Loucy (cell line): ENCODE results near the gene ADH1A.
"Not testable (repeated sequence)": the region's sequence is repeated elsewhere in the genome, so short reads cannot be mapped to it uniquely, and the experiment has no call there.

ENCODE experiments used
- H2AFZ ChIP-seq: fragments of 200-600 bp; sonication (generic); 2 replicates; pipeline ENCODE4 v1.6.0; 2016; ENCODE audit warnings: antibody characterized with exemption, mild to moderate bottlenecking, low read length, moderate library complexity
- H3F3A ChIP-seq: fragments of 200-600 bp; 2 replicates; pipeline ENCODE4 v1.6.0; 2016; ENCODE audit warnings: antibody characterized with exemption, low read depth, mild to moderate bottlenecking
- H3K27me3 ChIP-seq: fragments of 200-600 bp; sonication (generic); 2 replicates; pipeline ENCODE4 v1.6.1; 2014; ENCODE audit warnings: low read length, mild to moderate bottlenecking; ENCODE audit not compliant: insufficient read depth, poor library complexity, severe bottlenecking
- H3K36me3 ChIP-seq: fragments of 200-600 bp; sonication (generic); 2 replicates; pipeline ENCODE4 v1.6.1; 2016; ENCODE audit warnings: low read length; ENCODE audit not compliant: insufficient read depth
- H3K4me1 ChIP-seq: fragments of 200-600 bp; sonication (generic); 2 replicates; pipeline ENCODE4 v1.5.1; 2014; ENCODE audit warnings: low read length, mild to moderate bottlenecking; ENCODE audit not compliant: insufficient read depth, poor library complexity, severe bottlenecking
- H3K4me2 ChIP-seq: fragments of 200-600 bp; sonication (generic); 2 replicates; pipeline ENCODE4 v1.6.0; 2014; ENCODE audit warnings: antibody characterized with exemption, low read length, low read depth, mild to moderate bottlenecking; ENCODE audit not compliant: poor library complexity, severe bottlenecking
- H3K4me3 ChIP-seq: fragments of 200-600 bp; sonication (generic); 2 replicates; pipeline ENCODE4 v1.5.1; 2014; ENCODE audit warnings: low read length, mild to moderate bottlenecking, mixed read lengths; ENCODE audit not compliant: poor library complexity, severe bottlenecking
- H3K79me2 ChIP-seq: fragments of 200-600 bp; sonication (generic); 2 replicates; pipeline ENCODE4 v1.6.1; 2014; ENCODE audit warnings: low read length; ENCODE audit not compliant: insufficient read depth
- H3K9ac ChIP-seq: fragments of 200-600 bp; sonication (generic); 2 replicates; pipeline ENCODE4 v1.6.0; 2014; ENCODE audit warnings: mild to moderate bottlenecking, low read depth, low read length, moderate library complexity; ENCODE audit not compliant: poor library complexity, severe bottlenecking
- H3K9me2 ChIP-seq: fragments of 200-600 bp; sonication (generic); replicated peaks from 2 replicates; pipeline ENCODE4 v1.6.1; 2016; ENCODE audit warnings: low read depth, low read length, mixed read lengths
- H3K9me3 ChIP-seq: fragments of 200-600 bp; sonication (generic); 2 replicates; pipeline ENCODE4 v1.6.1; 2014; ENCODE audit warnings: mild to moderate bottlenecking, antibody characterized with exemption, low read length, low read depth; ENCODE audit not compliant: insufficient read depth
- H4K20me1 ChIP-seq: fragments of 200-600 bp; sonication (generic); 2 replicates; pipeline ENCODE4 v1.6.0; 2014; ENCODE audit warnings: antibody characterized with exemption, low read length, mild to moderate bottlenecking; ENCODE audit not compliant: insufficient read depth, poor library complexity, severe bottlenecking
- EZH2phosphoT487 ChIP-seq: fragments of 200-600 bp; IDR thresholded peaks from 2 replicates; pipeline ENCODE4 v1.6.1; 2018; ENCODE audit warnings: antibody characterized with exemption, mild to moderate bottlenecking, moderate library complexity, borderline replicate concordance
- TF ChIP-seq, protein P1 (sequence below): fragments of 200-600 bp; sonication (generic); conservative IDR thresholded peaks from 2 replicates; pipeline ENCODE4 v1.5.1; 2014; ENCODE audit warnings: mild to moderate bottlenecking, antibody characterized with exemption, low read length

The ADH1A gene

GRCh38 chr4:99321241-99322191 is 30.7 kb upstream of the ADH1A start, which contains the start of gene ADH1B:
Gene ADH1B (minus strand): TSS chr4:99321401. CDS start chr4:99321331, 70 bp downstream.
- TF ChIP-seq EZH2phosphoT487: no peak
- TF ChIP-seq, protein P1, sequence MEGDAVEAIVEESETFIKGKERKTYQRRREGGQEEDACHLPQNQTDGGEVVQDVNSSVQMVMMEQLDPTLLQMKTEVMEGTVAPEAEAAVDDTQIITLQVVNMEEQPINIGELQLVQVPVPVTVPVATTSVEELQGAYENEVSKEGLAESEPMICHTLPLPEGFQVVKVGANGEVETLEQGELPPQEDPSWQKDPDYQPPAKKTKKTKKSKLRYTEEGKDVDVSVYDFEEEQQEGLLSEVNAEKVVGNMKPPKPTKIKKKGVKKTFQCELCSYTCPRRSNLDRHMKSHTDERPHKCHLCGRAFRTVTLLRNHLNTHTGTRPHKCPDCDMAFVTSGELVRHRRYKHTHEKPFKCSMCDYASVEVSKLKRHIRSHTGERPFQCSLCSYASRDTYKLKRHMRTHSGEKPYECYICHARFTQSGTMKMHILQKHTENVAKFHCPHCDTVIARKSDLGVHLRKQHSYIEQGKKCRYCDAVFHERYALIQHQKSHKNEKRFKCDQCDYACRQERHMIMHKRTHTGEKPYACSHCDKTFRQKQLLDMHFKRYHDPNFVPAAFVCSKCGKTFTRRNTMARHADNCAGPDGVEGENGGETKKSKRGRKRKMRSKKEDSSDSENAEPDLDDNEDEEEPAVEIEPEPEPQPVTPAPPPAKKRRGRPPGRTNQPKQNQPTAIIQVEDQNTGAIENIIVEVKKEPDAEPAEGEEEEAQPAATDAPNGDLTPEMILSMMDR: no peak
- H3K36me3 ChIP-seq: no peaks in the 10 kb centered on the region
- H3K79me2 ChIP-seq: no peaks in the 10 kb centered on the region
- H4K20me1 ChIP-seq: no peaks in the 10 kb centered on the region
- no peaks in the 10 kb centered on the region for H3K9me3 ChIP-seq
- H3K27me3 ChIP-seq: no peaks in the 10 kb centered on the region
- H3K4me1 ChIP-seq: no peaks in the 10 kb centered on the region
- no peaks in the 10 kb centered on the region for H3K9me2 ChIP-seq
- no peak within 1 kb of the TSS for H3K4me2 ChIP-seq
- H3K4me3 ChIP-seq: no peak within 1 kb of the TSS
- H3K9ac ChIP-seq: no peak within 1 kb of the TSS
- H2AFZ ChIP-seq: no peak within 1 kb of the TSS
- no peaks in the 10 kb centered on the region for H3F3A ChIP-seq

- not testable (repeated sequence) for H3F3A ChIP-seq, H3K9me3 ChIP-seq, H3K27me3 ChIP-seq, H3K4me3 ChIP-seq, H4K20me1 ChIP-seq, H2AFZ ChIP-seq, H3K4me2 ChIP-seq, H3K9ac ChIP-seq, H3K36me3 ChIP-seq, H3K4me1 ChIP-seq, H3K9me2 ChIP-seq, H3K79me2 ChIP-seq
Measured at GRCh38 chr4:99317811-99318210, 27.0 kb upstream of the ADH1A start.

GRCh38 chr4:99317354-99317753 is 26.6 kb upstream of the ADH1A start:
- Histone ChIP-seq H3K9me2 (no peaks in the 10 kb centered on the region), H3F3A (no peaks in the 10 kb centered on the region), H3K27me3 (no peaks in the 10 kb centered on the region), H3K36me3 (no peaks in the 10 kb centered on the region), H4K20me1 (no peaks in the 10 kb centered on the region), H3K4me3 (no peak overlapping the region), H3K4me1 (no peaks in the 10 kb centered on the region), H3K4me2 (no peak overlapping the region), H3K9ac (no peak overlapping the region), H2AFZ (no peak overlapping the region), H3K79me2 (no peaks in the 10 kb centered on the region), H3K9me3 (no peaks in the 10 kb centered on the region)
- no peak for TF ChIP-seq EZH2phosphoT487
- TF ChIP-seq, protein P1: no peak

DNA sequence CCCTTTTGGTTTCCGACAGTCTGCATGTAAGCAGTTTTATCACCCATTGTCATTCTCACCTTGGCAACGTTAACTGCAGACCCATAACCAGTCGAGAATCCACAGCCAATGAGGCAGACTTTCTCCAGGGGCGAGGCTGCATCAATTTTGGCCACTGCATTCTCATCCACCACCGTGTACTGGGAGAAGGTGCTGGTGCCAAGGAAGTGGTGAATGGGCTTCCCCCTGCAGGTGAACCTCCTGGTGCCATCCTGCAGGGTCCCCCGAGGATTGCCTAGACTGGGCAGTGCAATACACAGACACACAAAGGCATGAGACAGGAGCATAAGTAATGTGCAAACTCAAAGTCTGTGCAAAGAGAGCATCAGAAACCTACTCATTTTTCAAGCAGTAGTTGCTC is 25.1 kb upstream of the ADH1A start:
- H3K9me2 ChIP-seq: no peaks in the 10 kb centered on the region

More for the DNA sequence above, 25.1 kb upstream of the ADH1A start:
- no peak overlapping the region for H3K9ac ChIP-seq
- no peaks in the 10 kb centered on the region for H3F3A ChIP-seq
- no peaks in the 10 kb centered on the region for H3K36me3 ChIP-seq
- no peaks in the 10 kb centered on the region for H3K9me3 ChIP-seq
- H4K20me1 ChIP-seq: no peaks in the 10 kb centered on the region
- no peaks in the 10 kb centered on the region for H3K4me1 ChIP-seq
- no peak for TF ChIP-seq EZH2phosphoT487
- TF ChIP-seq, protein P1: no peak
- H3K79me2 ChIP-seq: no peaks in the 10 kb centered on the region
- no peak overlapping the region for H2AFZ ChIP-seq
- H3K27me3 ChIP-seq: no peaks in the 10 kb centered on the region
- H3K4me3 ChIP-seq: no peak overlapping the region
- no peak overlapping the region for H3K4me2 ChIP-seq
